GM19238 (cell line): Measurements from ENCODE around the gene LRIT2.

Source experiments
- DNase-seq: peaks from one replicate; pipeline ENCODE4 v3.0.0; 2011; ENCODE audit warnings: low spot score; ENCODE audit not compliant: insufficient read length

Gene LRIT2

GRCh38 chr10:84205853-84206525, 19.4 kb downstream of the LRIT2 start:
- DNase-seq: no peak

- DNase-seq: peak; percentile 61
These were observed 20.1 kb downstream of the LRIT2 start for GRCh38 chr10:84205049-84205852.

- DNase-seq: no peak
These were observed 20.7 kb downstream of the LRIT2 start for GRCh38 chr10:84204610-84205009.

- peak; percentile 60 for DNase-seq
These were observed 21.2 kb downstream of the LRIT2 start for GRCh38 chr10:84204122-84204521.

GRCh38 chr10:84202349-84202748, 23.0 kb downstream of the LRIT2 start:
- no peak for DNase-seq

- DNase-seq: no peak
These were observed 23.7 kb downstream of the LRIT2 start for GRCh38 chr10:84201682-84202081.

- no peak for DNase-seq
These were observed 24.1 kb downstream of the LRIT2 start for GRCh38 chr10:84201244-84201606.

- no peak for DNase-seq
These were observed 24.7 kb downstream of the LRIT2 start for GRCh38 chr10:84200537-84201243.

GRCh38 chr10:84198206-84198915, 27.0 kb downstream of the LRIT2 start:
- DNase-seq: no peak

GRCh38 chr10:84197643-84198042, 27.7 kb downstream of the LRIT2 start:
- DNase-seq: no peak

GRCh38 chr10:84196941-84197340, 28.4 kb downstream of the LRIT2 start:
- no peak for DNase-seq

- no peak for DNase-seq
These were observed 29.3 kb downstream of the LRIT2 start for GRCh38 chr10:84196083-84196482.

GRCh38 chr10:84195044-84195830, 30.1 kb downstream of the LRIT2 start:
- no peak for DNase-seq

- DNase-seq: no peak
These were observed 30.8 kb downstream of the LRIT2 start, which contains the start of gene CDHR1 for GRCh38 chr10:84194424-84195043. Gene CDHR1, plus strand, starts transcription at chr10:84194537. Its CDS starts 224 bp downstream, at chr10:84194761.

GRCh38 chr10:84193846-84194423, 31.4 kb downstream of the LRIT2 start:
- DNase-seq: no peak

GRCh38 chr10:84193327-84193726, 32.0 kb downstream of the LRIT2 start:
- DNase-seq: no peak

GRCh38 chr10:84191106-84191505, 34.2 kb downstream of the LRIT2 start:
- no peak for DNase-seq

- DNase-seq: no peak
These were observed 34.7 kb downstream of the LRIT2 start for GRCh38 chr10:84190621-84191020.

GRCh38 chr10:84188815-84189214, 36.5 kb downstream of the LRIT2 start:
- DNase-seq: no peak
